AG04450 (cell line): Measurements from ENCODE around the gene SLC25A29. TPM values are rescaled to one million over a fixed set of nuclear protein-coding genes. Genes with fewer than 3 reads are reported as not detected.
"Not testable (repeated sequence)": the region's sequence is repeated elsewhere in the genome, so short reads cannot be mapped to it uniquely, and the experiment has no call there.

Experiments
- CTCF ChIA-PET: fragments of 300-600, 350-600 bp; formaldehyde crosslinking; extraction: SDS; loops from one replicate; lab custom pipeline; 2022; ENCODE audit warnings: antibody characterized with exemption, inconsistent platforms; lab: Charles Lee
- POLR2A ChIA-PET: fragments of 350-600 bp; formaldehyde crosslinking; extraction: SDS; loops from one replicate; lab custom pipeline; 2021; ENCODE audit warnings: antibody characterized with exemption, inconsistent platforms; lab: Yijun Ruan, JAX
- DNase-seq: peaks from one replicate; pipeline ENCODE4 v3.0.0-alpha.2; 2011; ENCODE audit warnings: low read depth, low spot score
- H3K27ac ChIP-seq: one replicate; pipeline ENCODE4 v1.5.1; 2012; ENCODE audit warnings: low read depth, low read length, control low read depth
- H3K27me3 ChIP-seq: one replicate; pipeline ENCODE4 v1.6.0; 2012; ENCODE audit warnings: low read length; ENCODE audit not compliant: control insufficient read depth, insufficient read depth
- H3K4me3 ChIP-seq: 2 replicates; pipeline ENCODE4 v1.5.1; 2011; ENCODE audit warnings: mild to moderate bottlenecking, low read depth, low read length, control low read depth
- H3K9me3 ChIP-seq: 2 replicates; pipeline ENCODE4 v1.5.1; 2012; ENCODE audit warnings: low read length; ENCODE audit not compliant: control insufficient read depth, insufficient read depth
- CTCF ChIP-seq: IDR thresholded peaks from 2 replicates; pipeline ENCODE4 v1.5.1; 2011; ENCODE audit warnings: low read depth, low read length, control low read depth, inconsistent platforms
- polyA plus RNA-seq: library from polyadenylated mRNA; depleted of rRNA; stranded (reverse); fragments of >200 nt; gene quantifications from 2 replicates; pipeline ENCODE4 v1.2.3, GENCODE V29; 2011

The SLC25A29 gene
- polyA plus RNA-seq, 1 experiment = 21.3 TPM

- no peak overlapping the region for H3K4me3 ChIP-seq
- DNase-seq = no peak
- no peak for TF ChIP-seq CTCF
- POLR2A ChIA-PET = no interaction called here
- no peaks in the 10 kb centered on the region; the same call in 1 of the 2 replicates for H3K9me3 ChIP-seq
- CTCF ChIA-PET = interaction anchor here (0.6 to 1.2 kb wide), 3 partner anchors 13 to 88 kb away, joined by 3 to 4 read pairs (median 4); no protein-coding TSS in a partner anchor
- no peak overlapping the region for H3K27ac ChIP-seq
- H3K27me3 ChIP-seq = no peaks in the 10 kb centered on the region
Observed at GRCh38 chr14:100289916-100290606, 16.2 kb downstream of the SLC25A29 start.

- no peak for DNase-seq
- no peak overlapping the region for H3K27ac ChIP-seq
Observed at GRCh38 chr14:100288382-100289185, 17.7 kb downstream of the SLC25A29 start.

DNA sequence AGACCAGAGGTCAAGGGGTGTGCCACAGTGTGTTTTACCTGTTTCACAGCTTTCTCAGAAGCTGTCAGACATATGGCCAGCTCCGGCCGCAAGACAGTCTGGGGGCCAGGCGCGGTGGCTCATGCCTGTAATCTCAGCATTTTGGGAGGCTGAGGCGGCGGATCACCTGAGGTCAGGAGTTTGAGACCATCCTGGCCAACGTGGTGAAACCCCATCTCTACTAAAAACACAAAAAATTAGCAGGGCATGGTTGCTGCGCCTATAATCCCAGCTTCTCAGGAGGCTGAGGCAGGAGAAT, 18.3 kb downstream of the SLC25A29 start:
- CTCF ChIA-PET = not testable (repeated sequence)

More at GRCh38 chr14:100288382-100289185, 17.7 kb downstream of the SLC25A29 start:
- Histone ChIP-seq H3K27me3 (no peaks in the 10 kb centered on the region), H3K9me3 (no peaks in the 10 kb centered on the region; the same call in 1 of the 2 replicates), H3K4me3 (no peak overlapping the region)
- POLR2A ChIA-PET = interaction anchor here (1.2 kb wide), 1 partner anchor 8 kb away, joined by 4 read pairs; no protein-coding TSS in a partner anchor
- TF ChIP-seq CTCF = no peak
- CTCF ChIA-PET = no interaction called here

GRCh38 chr14:100287202-100287997, 18.8 kb downstream of the SLC25A29 start:
- DNase-seq = no peak
- POLR2A ChIA-PET = interaction anchor here (1.2 kb wide), 1 partner anchor 10 kb away, joined by 4 read pairs; no protein-coding TSS in a partner anchor
- no peaks in the 10 kb centered on the region; the same call in 1 of the 2 replicates for H3K9me3 ChIP-seq
- no peak for TF ChIP-seq CTCF
- CTCF ChIA-PET = interaction anchor here (2.9 kb wide), 1 partner anchor 9 kb away, joined by 40 read pairs; no protein-coding TSS in a partner anchor
- no peak overlapping the region for H3K27ac ChIP-seq
- no peak overlapping the region for H3K4me3 ChIP-seq
- no peaks in the 10 kb centered on the region for H3K27me3 ChIP-seq

More for the DNA sequence above, 18.3 kb downstream of the SLC25A29 start:
- not testable (repeated sequence) for H3K9me3 ChIP-seq, H3K27me3 ChIP-seq, H3K27ac ChIP-seq, DNase-seq, H3K4me3 ChIP-seq
- POLR2A ChIA-PET = interaction anchor here (1.2 kb wide), 1 partner anchor 9 kb away, joined by 4 read pairs; no protein-coding TSS in a partner anchor
